Measurements from ENCODE around the gene MTA3.

DNA sequence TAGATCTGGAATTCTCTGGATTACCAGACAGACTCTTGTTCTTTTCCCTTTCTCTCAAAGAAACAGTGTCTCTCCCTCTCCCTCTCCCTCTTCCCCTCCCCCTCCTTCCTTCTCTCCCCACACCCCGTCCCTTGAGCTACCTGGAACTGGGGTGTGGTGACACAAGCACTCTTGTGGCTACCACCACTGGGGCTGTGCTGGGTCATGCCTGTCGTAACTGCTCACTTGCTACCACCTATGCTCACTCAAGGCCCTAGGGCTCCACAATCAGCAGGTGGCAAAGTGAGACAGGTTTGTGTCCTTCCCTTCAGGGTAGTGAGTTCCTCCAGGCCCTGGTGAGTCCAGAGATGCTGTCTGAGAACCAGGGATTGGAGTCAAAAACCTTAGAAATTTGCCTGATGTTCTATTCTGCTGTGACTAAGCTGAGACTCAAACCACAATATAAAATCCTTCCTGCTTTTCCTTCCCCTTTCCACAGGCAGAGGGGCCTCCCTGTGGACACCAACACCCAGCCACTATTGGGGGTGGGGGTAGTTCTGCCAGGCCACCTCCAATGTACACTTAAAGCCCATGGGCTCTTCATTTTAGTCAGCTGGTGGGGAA, 124.7 kb downstream of the MTA3 start:
- no peak for TF ChIP-seq EZH2phosphoT487 (IDR thresholded peaks at IDR 0.05)
- no peak for TF ChIP-seq CTCF (IDR thresholded peaks at IDR 0.05)
- TF ChIP-seq EZH2 (IDR thresholded peaks at IDR 0.05): no peak
